GM18519 (cell line): ENCODE data around the gene CST2.
"Not testable (repeated sequence)": the region's sequence is repeated elsewhere in the genome, so short reads cannot be mapped to it uniquely, and the experiment has no call there.

Experiments
- ATAC-seq: cut with Tn5 transposase; IDR thresholded peaks from one replicate; pipeline ENCODE4 v1.9.1; 2021; ENCODE audit warnings: mild to moderate bottlenecking, moderate library complexity; ENCODE audit not compliant: unreplicated experiment, low FRiP score

The CST2 gene

DNA sequence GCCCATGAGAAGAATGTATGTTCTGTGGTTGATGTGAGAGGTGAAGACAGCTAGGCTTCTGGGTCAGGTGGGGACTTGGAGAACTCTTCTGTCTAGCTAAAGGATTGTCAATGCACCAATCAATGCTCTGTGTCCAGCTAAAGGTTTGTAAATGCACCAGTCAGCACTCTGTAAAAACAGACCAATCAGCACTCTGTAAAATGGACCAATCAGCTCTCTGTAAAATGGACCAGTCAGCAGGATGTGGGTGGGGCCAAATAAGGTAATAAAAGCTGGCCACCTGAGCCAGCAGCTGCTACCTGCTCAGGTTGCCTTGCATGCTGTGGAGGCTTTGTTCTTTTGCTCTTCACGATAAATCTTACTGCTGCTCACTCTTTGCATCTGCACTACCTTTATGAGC, 15.0 kb downstream of the CST2 start:
- ATAC-seq = not testable (repeated sequence)

DNA sequence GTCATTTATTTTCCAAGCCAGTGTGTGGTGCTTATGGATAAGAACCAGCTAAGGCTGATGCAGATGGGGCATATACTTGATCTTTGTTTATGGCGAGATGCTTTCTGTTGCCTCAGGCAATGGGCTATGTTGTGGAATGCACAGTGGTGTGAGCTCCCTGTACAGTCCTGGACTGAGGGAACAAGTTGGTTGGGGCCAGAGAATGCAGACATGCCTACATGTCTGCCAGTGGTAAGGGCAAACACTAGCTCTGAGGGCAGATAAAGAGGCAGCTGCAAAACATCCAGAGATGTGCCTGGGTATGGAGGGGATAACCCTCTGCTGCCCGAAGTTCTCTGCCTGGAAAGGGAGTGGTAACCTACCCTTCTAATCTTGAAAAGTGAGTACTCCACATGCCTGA, 16.2 kb downstream of the CST2 start:
- not testable (repeated sequence) for ATAC-seq

DNA sequence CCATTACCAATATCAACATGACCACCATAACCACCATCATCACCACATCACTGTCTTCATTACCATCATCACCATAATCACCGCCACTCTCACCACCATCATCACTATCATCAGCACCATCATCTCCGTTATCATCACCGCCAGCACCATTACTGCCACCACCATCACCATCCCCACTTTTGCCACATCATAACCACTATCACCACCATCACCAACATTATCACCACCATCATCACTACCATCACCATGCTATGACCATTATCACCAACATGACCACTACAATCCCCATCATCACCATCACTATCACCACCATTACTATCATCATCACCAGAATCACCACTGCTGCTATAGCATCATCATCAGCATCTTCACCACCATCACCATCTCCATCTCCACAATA, 25.7 kb downstream of the CST2 start:
- no peak for ATAC-seq

DNA sequence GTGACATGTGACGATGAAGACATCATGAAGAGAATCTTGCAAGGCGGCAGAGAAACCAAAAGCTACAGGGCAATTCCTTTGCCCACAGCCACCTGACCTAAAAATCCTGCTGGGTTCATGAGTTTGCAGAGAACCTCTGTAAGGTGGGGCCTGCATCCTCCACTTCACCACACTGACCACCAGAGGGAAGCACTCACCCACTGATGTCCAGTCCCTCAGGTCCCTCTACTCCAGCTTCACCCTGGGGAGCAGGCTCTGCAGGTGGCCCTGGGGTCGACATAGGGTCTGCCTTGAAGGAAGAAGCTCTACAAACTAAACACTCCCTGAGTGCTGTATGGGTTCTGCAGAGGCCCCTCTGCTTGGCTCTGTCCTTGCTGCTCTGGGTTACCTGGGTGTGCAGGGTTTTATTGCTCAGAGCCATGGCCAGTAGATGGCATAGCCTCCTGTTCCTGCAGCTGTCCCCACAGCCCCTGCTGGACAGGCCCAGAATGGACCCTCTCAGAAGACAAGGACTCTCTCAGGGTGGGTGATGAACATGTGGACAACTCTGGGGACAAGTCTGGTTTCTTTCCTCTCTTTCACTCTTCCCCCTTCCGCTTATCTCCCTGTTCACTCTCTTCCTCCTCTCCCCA, 27.2 kb downstream of the CST2 start:
- not testable (repeated sequence) for ATAC-seq

DNA sequence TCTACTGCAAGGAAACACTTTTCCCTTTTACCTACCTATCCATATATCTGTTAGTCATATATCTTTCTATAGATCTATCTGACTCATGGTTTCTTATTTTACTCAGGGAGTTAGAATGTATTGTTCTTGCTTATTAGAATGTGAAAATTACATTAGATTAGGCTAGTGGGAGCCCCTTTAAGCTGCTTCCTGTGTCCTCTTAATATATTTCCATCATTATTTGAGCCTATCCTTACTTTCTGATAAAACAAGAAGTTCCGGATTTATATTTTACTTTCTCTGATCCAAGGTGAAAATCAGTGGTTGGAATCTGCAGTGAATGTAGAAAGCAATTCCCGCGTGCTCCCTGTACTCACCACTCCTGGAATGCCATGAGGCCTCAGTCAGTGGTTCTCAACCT, 31.0 kb downstream of the CST2 start:
- ATAC-seq = no peak

DNA sequence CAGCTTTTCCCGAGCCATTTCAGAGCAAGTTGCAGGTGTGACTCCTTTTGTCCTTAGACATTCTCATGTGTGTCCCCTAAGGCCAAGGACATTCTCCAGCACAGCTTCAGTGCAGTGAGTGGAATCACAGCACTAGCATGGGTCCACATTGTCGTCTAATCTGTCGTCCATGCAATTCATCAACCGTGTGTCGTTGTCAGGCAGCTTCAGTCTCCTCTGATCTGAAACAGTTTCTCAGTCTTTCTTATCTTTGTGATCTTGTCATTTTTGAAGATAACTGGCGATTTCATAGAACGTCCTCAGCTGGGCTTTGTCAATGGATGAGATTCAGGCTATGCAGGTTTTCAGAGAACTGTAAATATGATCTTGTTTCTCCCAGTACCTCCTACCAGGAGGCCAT, 31.7 kb downstream of the CST2 start:
- no peak for ATAC-seq

DNA sequence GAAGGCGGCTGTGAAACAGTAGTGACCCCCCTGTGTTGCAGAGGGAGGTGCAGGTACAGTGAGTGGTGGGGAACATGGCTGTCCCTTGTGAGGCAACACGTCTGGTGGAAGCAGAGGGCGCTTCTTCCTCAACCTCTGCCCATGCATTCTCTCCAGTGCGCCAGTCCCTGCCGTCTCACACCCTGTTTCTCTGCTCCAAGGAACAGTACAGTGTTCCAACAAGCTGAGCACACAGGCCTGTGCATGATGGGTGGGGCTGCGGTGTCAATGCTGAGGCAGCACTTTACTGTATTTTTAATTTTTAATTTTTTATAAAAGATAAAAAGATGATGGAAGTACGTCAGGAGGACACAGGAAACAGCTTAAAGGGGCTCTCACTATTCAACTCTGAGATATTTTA, 32.5 kb downstream of the CST2 start:
- no peak for ATAC-seq

DNA sequence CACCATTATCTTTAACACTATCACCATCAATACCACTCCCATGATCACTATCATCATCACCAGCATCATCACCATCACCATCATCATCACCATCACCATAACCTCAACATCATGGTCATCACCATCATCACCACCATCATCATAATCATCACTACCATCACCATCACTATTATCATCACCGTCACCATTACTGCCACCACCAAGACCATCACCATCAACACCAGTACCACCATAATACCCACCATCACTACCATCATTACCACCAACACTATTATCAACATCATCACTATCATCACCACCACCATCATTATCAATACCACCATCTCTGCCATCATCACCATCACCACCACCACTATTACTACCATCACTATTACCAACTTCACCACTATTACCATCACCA, 43.1 kb downstream of the CST2 start:
- ATAC-seq = no peak

DNA sequence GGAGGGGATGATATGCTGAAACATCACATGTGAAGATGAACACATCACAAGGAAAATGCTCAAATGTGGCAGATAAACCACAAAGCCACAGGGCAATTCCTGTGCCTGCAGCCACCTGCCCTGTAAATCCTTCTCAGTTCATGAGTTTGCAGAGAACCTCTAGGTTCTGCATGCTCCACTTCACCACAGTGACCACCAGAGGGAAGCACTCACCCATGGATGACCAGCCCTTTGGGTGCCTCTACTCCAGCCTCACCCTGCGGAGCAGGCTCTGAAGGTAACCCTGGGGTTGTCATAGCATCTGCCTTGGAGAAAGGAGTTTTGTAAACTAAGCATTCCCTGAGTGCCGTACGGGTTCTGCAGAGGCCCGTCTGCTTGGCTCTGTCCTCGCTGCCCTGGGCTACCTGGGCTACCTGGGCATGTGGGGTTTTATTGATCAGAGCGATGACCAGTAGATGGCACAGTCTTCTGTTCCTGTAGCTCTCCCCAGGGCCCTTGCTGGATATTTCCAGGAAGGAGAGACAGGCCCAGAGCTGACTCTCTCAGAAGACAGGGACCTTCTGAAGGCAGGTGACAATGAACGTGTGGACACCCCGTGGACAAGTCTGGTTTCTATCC, 44.1 kb downstream of the CST2 start:
- ATAC-seq = no peak

DNA sequence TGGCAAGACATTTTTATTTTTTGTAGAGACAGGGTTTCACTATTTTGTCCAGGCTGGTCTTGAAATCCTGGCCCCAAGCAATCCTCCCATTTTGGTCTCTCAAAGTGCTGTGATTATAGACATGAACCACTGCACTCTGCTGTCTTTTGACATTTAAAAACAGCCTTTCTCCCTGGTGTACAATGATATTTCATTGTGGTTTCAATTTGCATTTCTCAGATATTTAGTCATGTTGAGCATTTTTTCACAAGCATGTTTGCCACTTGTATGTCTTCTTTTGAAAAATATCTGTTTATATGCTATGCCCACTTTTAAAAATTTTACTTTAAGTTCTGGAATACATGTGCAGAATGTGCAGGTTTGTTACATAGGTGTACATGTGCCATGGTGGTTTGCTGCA, 47.9 kb downstream of the CST2 start:
- not testable (repeated sequence) for ATAC-seq

DNA sequence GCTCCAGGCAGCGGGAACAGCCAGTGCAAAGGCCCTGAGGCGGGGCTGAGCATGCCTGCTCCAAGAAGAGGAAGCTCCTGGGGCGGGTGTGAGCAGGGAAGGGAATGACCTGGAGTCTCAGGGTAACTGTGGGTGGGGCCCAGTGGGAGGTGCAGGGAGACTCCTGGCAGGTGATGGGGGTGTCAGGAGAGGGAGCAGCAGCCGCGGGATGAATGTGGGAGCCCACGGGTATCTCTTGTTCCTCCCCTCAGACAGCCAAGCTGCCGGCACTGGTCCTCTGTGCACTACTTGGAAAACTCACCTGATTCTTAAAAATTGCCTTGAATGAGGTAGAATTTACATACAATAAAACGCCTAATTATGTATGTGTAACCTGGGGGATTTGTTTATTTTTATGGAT, 49.1 kb downstream of the CST2 start:
- not testable (repeated sequence) for ATAC-seq

DNA sequence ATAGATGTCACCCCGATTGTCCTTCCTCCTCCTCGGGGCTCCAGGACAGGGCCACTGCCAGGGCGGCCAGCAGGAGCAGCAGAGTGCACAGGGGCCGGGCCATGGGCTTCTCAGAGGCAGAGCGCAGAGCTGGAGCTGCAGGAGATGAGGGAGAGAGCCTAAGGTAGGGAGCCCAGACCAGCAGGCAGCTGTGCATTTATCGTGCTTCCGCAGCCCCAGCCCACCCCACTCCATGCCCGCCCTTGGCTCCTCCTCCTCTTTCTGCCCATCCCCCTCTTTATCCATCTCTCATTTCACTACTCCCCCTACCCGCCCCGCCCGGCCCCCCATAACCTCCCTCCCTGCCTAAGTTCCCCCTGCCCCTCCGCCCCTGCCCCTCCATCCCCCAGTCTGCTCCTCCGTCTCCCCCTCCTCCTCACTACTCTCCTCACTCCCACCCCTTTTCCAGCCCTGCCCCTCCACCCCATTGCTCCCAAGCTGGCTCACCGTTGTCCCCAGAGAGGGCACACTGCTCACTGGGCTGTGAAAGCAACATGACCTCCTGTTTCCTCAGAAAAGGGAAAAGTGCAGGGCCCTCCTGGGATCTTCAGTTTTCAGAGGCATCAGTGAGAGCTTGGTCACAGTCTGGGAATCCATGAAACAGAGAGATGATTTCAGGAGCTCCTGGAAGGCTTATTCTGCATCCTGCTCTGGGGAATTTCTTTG, 50.3 kb downstream of the CST2 start:
- ATAC-seq = no peak

DNA sequence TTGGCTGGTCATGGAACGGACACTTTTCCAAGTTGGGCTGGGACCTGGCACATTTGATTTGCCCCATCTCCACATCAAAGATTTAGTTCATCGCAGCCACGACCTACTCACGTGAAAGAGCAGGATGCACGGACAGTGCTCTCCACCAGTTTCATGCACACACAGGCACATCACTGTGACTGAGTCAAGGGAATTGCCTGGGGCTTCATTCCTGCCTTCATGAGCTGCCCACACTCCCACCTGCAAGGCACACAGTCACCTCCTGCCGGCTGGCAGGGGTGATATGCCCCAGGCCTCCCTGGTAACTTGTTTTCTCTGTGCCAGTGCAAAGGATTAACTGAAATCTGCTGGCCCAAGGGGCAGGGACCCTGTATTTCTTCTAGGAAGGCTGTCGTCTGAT, 52.4 kb downstream of the CST2 start:
- ATAC-seq = no peak
